Measurements from ENCODE around the gene SNTG2. TPM values are rescaled to one million over a fixed set of nuclear protein-coding genes. Genes with fewer than 3 reads are reported as not detected.

SNTG2 gene
- total RNA-seq, 1 experiment from 2014 or later, result not detected

GRCh38 chr2:926259-926793 is 24.3 kb upstream of the SNTG2 start:
- DNase-seq (ENCODE audit: low read depth), result no peak

GRCh38 chr2:926896-927295 is 23.8 kb upstream of the SNTG2 start:
- DNase-seq (ENCODE audit: low read depth), result no peak

- DNase-seq (ENCODE audit: low read depth), result no peak
Measured at GRCh38 chr2:929011-929735, 21.5 kb upstream of the SNTG2 start.

GRCh38 chr2:929925-930324 is 20.7 kb upstream of the SNTG2 start:
- no peak for DNase-seq (ENCODE audit: low read depth)

GRCh38 chr2:930935-931334 is 19.7 kb upstream of the SNTG2 start:
- no peak for DNase-seq (ENCODE audit: low read depth)

GRCh38 chr2:932320-933115 is 18.1 kb upstream of the SNTG2 start:
- DNase-seq (ENCODE audit: low read depth), result no peak

GRCh38 chr2:933734-934295 is 16.8 kb upstream of the SNTG2 start:
- DNase-seq (ENCODE audit: low read depth), result no peak

GRCh38 chr2:937530-937929 is 13.1 kb upstream of the SNTG2 start:
- DNase-seq (ENCODE audit: low read depth), result peak; percentile 5

GRCh38 chr2:938181-939005 is 12.3 kb upstream of the SNTG2 start:
- DNase-seq (ENCODE audit: low read depth), result no peak

- no peak for DNase-seq (ENCODE audit: low read depth)
Measured at GRCh38 chr2:939936-940601, 10.6 kb upstream of the SNTG2 start.

- no peak for DNase-seq (ENCODE audit: low read depth)
Measured at GRCh38 chr2:941871-942270, 8.8 kb upstream of the SNTG2 start.

GRCh38 chr2:942775-943460 is 7.7 kb upstream of the SNTG2 start:
- no peak for DNase-seq (ENCODE audit: low read depth)

GRCh38 chr2:943461-943797 is 7.2 kb upstream of the SNTG2 start:
- no peak for DNase-seq (ENCODE audit: low read depth)

GRCh38 chr2:943821-944220 is 6.8 kb upstream of the SNTG2 start:
- DNase-seq (ENCODE audit: low read depth), result no peak

- no peak for DNase-seq (ENCODE audit: low read depth)
Measured at GRCh38 chr2:944693-945092, 6.0 kb upstream of the SNTG2 start.

GRCh38 chr2:945104-945503 is 5.5 kb upstream of the SNTG2 start:
- DNase-seq (ENCODE audit: low read depth), result no peak

GRCh38 chr2:946073-946948 is 4.3 kb upstream of the SNTG2 start:
- no peak for DNase-seq (ENCODE audit: low read depth)

GRCh38 chr2:949384-950079 is 1.1 kb upstream of the SNTG2 start:
- no peak for DNase-seq (ENCODE audit: low read depth)

All from HT1080 (cell line).